CD4-positive, alpha-beta memory T cell (primary cell): Measurements from ENCODE around the gene ZNF195. TPM values are rescaled to one million over a fixed set of nuclear protein-coding genes. Genes with fewer than 3 reads are reported as not detected.

Experiments used
- CTCF ChIA-PET: fragments of 350-600 bp; sonication (Branson Sonifier 250); formaldehyde crosslinking; loops from one replicate; lab custom pipeline; 2021; ENCODE audit warnings: inconsistent platforms; ENCODE audit not compliant: partially characterized antibody; lab: Charles Lee
- POLR2A ChIA-PET: fragments of 350-600 bp; sonication (Branson Sonifier 250); formaldehyde crosslinking; loops from one replicate; lab custom pipeline; 2021; ENCODE audit not compliant: partially characterized antibody; lab: Charles Lee
- DNase-seq, 5 donors: peaks; one replicate each; pipeline versions ENCODE4 v3.0.0 to v3.0.0-alpha.2; 2020 to 2022; ENCODE audit warnings: mixed read lengths in 1 of 5
- H3K27ac ChIP-seq: one replicate; pipeline ENCODE4 v1.7.0; 2013; ENCODE audit warnings: low read depth, low read length
- H3K27me3 ChIP-seq: 2 replicates; pipeline ENCODE4 v1.7.0; 2013; ENCODE audit warnings: mild to moderate bottlenecking, low read length, moderate library complexity; ENCODE audit not compliant: insufficient read depth
- H3K36me3 ChIP-seq: 2 replicates; pipeline ENCODE4 v1.7.0; 2013; ENCODE audit warnings: mild to moderate bottlenecking, low read length, moderate library complexity; ENCODE audit not compliant: insufficient read depth
- H3K4me1 ChIP-seq: 2 replicates; pipeline ENCODE4 v1.7.0; 2013; ENCODE audit warnings: mild to moderate bottlenecking, low read length, moderate library complexity; ENCODE audit not compliant: insufficient read depth
- H3K4me3 ChIP-seq, 2 donors: one replicate each; pipeline ENCODE4 v1.7.0; 2013; ENCODE audit warnings: low read length in 2 of 2, mild to moderate bottlenecking in 1 of 2
- H3K9me3 ChIP-seq, 2 donors: one replicate each; pipeline ENCODE4 v1.7.0; 2013; ENCODE audit warnings: low read length in 2 of 2, control low read depth in 1 of 2; ENCODE audit not compliant: control insufficient read depth in 1 of 2
- H3K27ac Mint-ChIP-seq, 7 donors: one replicate each; pipeline ENCODE4 v1.8.0; 2020 to 2021; ENCODE audit warnings: mixed read lengths in 7 of 7, mild to moderate bottlenecking in 6 of 7, inconsistent platforms in 3 of 7, moderate library complexity in 3 of 7
- H3K27me3 Mint-ChIP-seq, 2 donors: one replicate each; pipeline ENCODE4 v1.8.0; 2020 to 2021; ENCODE audit warnings: mixed read lengths in 2 of 2
- H3K36me3 Mint-ChIP-seq, 2 donors: one replicate each; pipeline ENCODE4 v1.8.0; 2020 to 2021; ENCODE audit warnings: mixed read lengths in 2 of 2, inconsistent platforms in 1 of 2, mild to moderate bottlenecking in 1 of 2
- H3K4me1 Mint-ChIP-seq, 4 donors: one replicate each; pipeline ENCODE4 v1.8.0; 2020 to 2021; ENCODE audit warnings: mixed read lengths in 4 of 4, mild to moderate bottlenecking in 1 of 4
- H3K4me3 Mint-ChIP-seq, 8 donors: one replicate each; pipeline ENCODE4 v1.8.0; 2020 to 2021; ENCODE audit warnings: mixed read lengths in 8 of 8, mild to moderate bottlenecking in 7 of 8, moderate library complexity in 6 of 8, inconsistent platforms in 3 of 8
- H3K9me3 Mint-ChIP-seq, 8 donors: one replicate each; pipeline ENCODE4 v1.8.0; 2020 to 2021; ENCODE audit warnings: mixed read lengths in 8 of 8, mild to moderate bottlenecking in 5 of 8, inconsistent platforms in 3 of 8, moderate library complexity in 1 of 8
- intact Hi-C: fragments of 100-400 bp; cut with micrococcal nuclease; formaldehyde crosslinking; loops from one replicate; pipeline ENCODE4 v1.15.1; 2023
- polyA plus RNA-seq, 2 donors: library from polyadenylated mRNA; unstranded; fragments of 300-500 nt; fragmentation: Illumina TruSeq; gene quantifications; one replicate each; pipeline ENCODE4 v1.2.3, GENCODE V29; 2021
- total RNA-seq, 2 experiments: library from RNA; stranded (reverse); gene quantifications; one replicate each; pipeline ENCODE4 v1.2.3, GENCODE V29; 2021

The ZNF195 gene
- total and polyA plus RNA-seq, 4 experiments from 2014 or later = 22.4 to 37.1 (median 31.3) TPM

- POLR2A ChIA-PET = no interaction called here
- H3K27ac Mint-ChIP-seq = no peak overlapping the region
- H3K4me1 Mint-ChIP-seq = peaks cover 21 to 36% (median 28%) of the 10 kb centered on the region in 4 donors
- no peaks in the 10 kb centered on the region for H3K27me3 ChIP-seq
- H3K27ac ChIP-seq = no peak overlapping the region
- no peaks in the 10 kb centered on the region for H3K9me3 ChIP-seq
- H3K9me3 Mint-ChIP-seq = peaks cover 0 to 4% (median 0%) of the 10 kb centered on the region in 8 donors
- CTCF ChIA-PET = interaction anchor here (1.2 to 1.5 kb wide), 2 partner anchors 26 to 41 kb away, joined by 6 read pairs; no protein-coding TSS in a partner anchor
- peaks cover 4 to 6% of the 10 kb centered on the region in 2 donors for H3K36me3 Mint-ChIP-seq
- DNase-seq = no peak
- H3K27me3 Mint-ChIP-seq = peaks cover 4 to 10% of the 10 kb centered on the region in 2 donors
- peaks cover 24% of the 10 kb centered on the region for H3K4me1 ChIP-seq
- H3K36me3 ChIP-seq = no peaks in the 10 kb centered on the region
- no peak overlapping the region for H3K4me3 Mint-ChIP-seq
- intact Hi-C loops = no loop called here
- no peak overlapping the region for H3K4me3 ChIP-seq
Measured at GRCh38 chr11:3381794-3382193, 2.8 kb upstream of the ZNF195 start.

GRCh38 chr11:3380706-3381545 is 2.0 kb upstream of the ZNF195 start:
- no peak overlapping the region for H3K27ac ChIP-seq
- intact Hi-C loops = no loop called here
- CTCF ChIA-PET = interaction anchor here (0.7 to 2.5 kb wide), 4 partner anchors 27 to 40 kb away, joined by 3 to 7 read pairs (median 6); no protein-coding TSS in a partner anchor
- Mint-ChIP-seq H3K36me3 (peaks cover 7 to 11% of the 10 kb centered on the region in 2 donors), H3K27ac (peak overlapping the region in 2 of 7 donors; percentile 29 to 83), H3K27me3 (peaks cover 0 to 3% of the 10 kb centered on the region in 2 donors), H3K4me3 (peak overlapping the region in 1 of 8 donors; percentile 64), H3K4me1 (peaks cover 26 to 45% (median 36%) of the 10 kb centered on the region in 4 donors), H3K9me3 (no peaks in the 10 kb centered on the region)
- POLR2A ChIA-PET = no interaction called here
- no peaks in the 10 kb centered on the region for H3K27me3 ChIP-seq
- H3K4me1 ChIP-seq = peaks cover 32% of the 10 kb centered on the region
- no peak overlapping the region for H3K4me3 ChIP-seq
- no peaks in the 10 kb centered on the region for H3K36me3 ChIP-seq
- no peaks in the 10 kb centered on the region for H3K9me3 ChIP-seq
- DNase-seq = no peak

- Histone ChIP-seq H3K27ac (no peak overlapping the region), H3K4me3 (no peak overlapping the region), H3K27me3 (no peaks in the 10 kb centered on the region), H3K9me3 (no peaks in the 10 kb centered on the region), H3K4me1 (peaks cover 41% of the 10 kb centered on the region), H3K36me3 (peaks cover 20% of the 10 kb centered on the region)
- no peak for DNase-seq
- intact Hi-C loops = no loop called here
- H3K4me3 Mint-ChIP-seq = peak overlapping the region in 4 of 8 donors; percentile 2 to 48 (median 26)
- peaks cover 57 to 59% of the 10 kb centered on the region in 2 donors for H3K36me3 Mint-ChIP-seq
- POLR2A ChIA-PET = no interaction called here
- peak overlapping the region in 2 of 7 donors; percentile 32 to 72 for H3K27ac Mint-ChIP-seq
- no peaks in the 10 kb centered on the region for H3K27me3 Mint-ChIP-seq
- CTCF ChIA-PET = interaction anchor here (0.7 kb wide), 1 partner anchor 39 kb away, joined by 3 read pairs; no protein-coding TSS in a partner anchor
- H3K4me1 Mint-ChIP-seq = peaks cover 39 to 71% (median 53%) of the 10 kb centered on the region in 4 donors
- H3K9me3 Mint-ChIP-seq = peaks cover 0 to 11% (median 2%) of the 10 kb centered on the region in 8 donors
Measured at GRCh38 chr11:3375552-3375951, 3.4 kb downstream of the ZNF195 start.

- H3K4me3 Mint-ChIP-seq = no peak overlapping the region
- peaks cover 82 to 90% of the 10 kb centered on the region in 2 donors for H3K36me3 Mint-ChIP-seq
- CTCF ChIA-PET = no interaction called here
- H3K27me3 Mint-ChIP-seq = no peaks in the 10 kb centered on the region
- POLR2A ChIA-PET = no interaction called here
- H3K9me3 Mint-ChIP-seq = peaks cover 2 to 40% (median 23%) of the 10 kb centered on the region in 8 donors
- DNase-seq = no peak
- no peak overlapping the region for H3K27ac ChIP-seq
- intact Hi-C loops = no loop called here
- no peak overlapping the region for H3K4me3 ChIP-seq
- H3K27ac Mint-ChIP-seq = no peak overlapping the region
- H3K27me3 ChIP-seq = no peaks in the 10 kb centered on the region
- peaks cover 8% of the 10 kb centered on the region for H3K4me1 ChIP-seq
- peaks cover 10 to 28% (median 13%) of the 10 kb centered on the region in 4 donors for H3K4me1 Mint-ChIP-seq
- peaks cover 58% of the 10 kb centered on the region for H3K36me3 ChIP-seq
- H3K9me3 ChIP-seq = no peaks in the 10 kb centered on the region
Measured at GRCh38 chr11:3370311-3370870, 8.6 kb downstream of the ZNF195 start.

GRCh38 chr11:3369366-3369765 is 9.6 kb downstream of the ZNF195 start:
- DNase-seq = no peak
- Mint-ChIP-seq H3K27ac (no peak overlapping the region), H3K9me3 (peaks cover 4 to 42% (median 32%) of the 10 kb centered on the region in 8 donors), H3K27me3 (no peaks in the 10 kb centered on the region), H3K36me3 (peaks cover 86 to 92% of the 10 kb centered on the region in 2 donors), H3K4me3 (no peak overlapping the region), H3K4me1 (peaks cover 5 to 20% (median 8%) of the 10 kb centered on the region in 4 donors)
- Histone ChIP-seq H3K9me3 (no peaks in the 10 kb centered on the region), H3K4me1 (peaks cover 7% of the 10 kb centered on the region), H3K27ac (no peak overlapping the region), H3K27me3 (no peaks in the 10 kb centered on the region), H3K36me3 (peaks cover 61% of the 10 kb centered on the region), H3K4me3 (no peak overlapping the region)
- intact Hi-C loops = no loop called here
- ChIA-PET POLR2A (no interaction called here), CTCF (no interaction called here)

- Mint-ChIP-seq H3K4me3 (no peak overlapping the region), H3K27ac (no peak overlapping the region), H3K4me1 (peaks cover 0 to 9% (median 6%) of the 10 kb centered on the region in 4 donors), H3K36me3 (peaks cover 86 to 94% of the 10 kb centered on the region in 2 donors), H3K27me3 (no peaks in the 10 kb centered on the region), H3K9me3 (peaks cover 4 to 53% (median 38%) of the 10 kb centered on the region in 8 donors)
- peaks cover 69% of the 10 kb centered on the region for H3K36me3 ChIP-seq
- H3K27ac ChIP-seq = no peak overlapping the region
- no peak overlapping the region for H3K4me3 ChIP-seq
- H3K27me3 ChIP-seq = no peaks in the 10 kb centered on the region
- intact Hi-C loops = no loop called here
- DNase-seq = no peak
- ChIA-PET POLR2A (no interaction called here), CTCF (no interaction called here)
- peaks cover 0 to 8% of the 10 kb centered on the region in 2 donors for H3K9me3 ChIP-seq
- no peaks in the 10 kb centered on the region for H3K4me1 ChIP-seq
Measured at GRCh38 chr11:3368199-3368598, 10.7 kb downstream of the ZNF195 start.

GRCh38 chr11:3367221-3367620 is 11.7 kb downstream of the ZNF195 start:
- peaks cover under 1 to 6% (median 3%) of the 10 kb centered on the region in 4 donors for H3K4me1 Mint-ChIP-seq
- H3K36me3 ChIP-seq = peaks cover 76% of the 10 kb centered on the region
- no peaks in the 10 kb centered on the region for H3K27me3 Mint-ChIP-seq
- ChIA-PET CTCF (interaction anchor here (1.2 kb wide), 1 partner anchor 41 kb away, joined by 3 read pairs; no protein-coding TSS in a partner anchor), POLR2A (no interaction called here)
- peaks cover 4 to 60% (median 42%) of the 10 kb centered on the region in 8 donors for H3K9me3 Mint-ChIP-seq
- peaks cover 0 to 8% of the 10 kb centered on the region in 2 donors for H3K9me3 ChIP-seq
- no peaks in the 10 kb centered on the region for H3K27me3 ChIP-seq
- no peak overlapping the region for H3K27ac Mint-ChIP-seq
- no peak overlapping the region for H3K27ac ChIP-seq
- peaks cover 86 to 94% of the 10 kb centered on the region in 2 donors for H3K36me3 Mint-ChIP-seq
- no peak overlapping the region for H3K4me3 Mint-ChIP-seq
- no peak for DNase-seq
- no peaks in the 10 kb centered on the region for H3K4me1 ChIP-seq
- intact Hi-C loops = no loop called here
- H3K4me3 ChIP-seq = no peak overlapping the region
